Epithelial cell of esophagus (primary cell): ENCODE measurements around the gene PLXDC1.
"Not testable (repeated sequence)": the region's sequence is repeated elsewhere in the genome, so short reads cannot be mapped to it uniquely, and the experiment has no call there.

Source experiments
- DNase-seq: peaks from one replicate; pipeline ENCODE4 v3.0.0; 2010; ENCODE audit warnings: low read depth
- H3K4me3 ChIP-seq: 2 replicates; pipeline ENCODE4 v1.5.1; 2011; ENCODE audit warnings: mild to moderate bottlenecking, low read length, control low read depth
- CTCF ChIP-seq: IDR thresholded peaks from 2 replicates; pipeline ENCODE4 v1.5.1; 2011; ENCODE audit warnings: low read depth, mild to moderate bottlenecking, low read length, control low read depth, inconsistent platforms; ENCODE audit not compliant: insufficient read depth; ENCODE audit errors: missing control alignments

PLXDC1 gene

GRCh38 chr17:39173080-39173479, 21.6 kb upstream of the PLXDC1 start:
- H3K4me3 ChIP-seq: no peak overlapping the region
- no peak for DNase-seq
- TF ChIP-seq CTCF: no peak

GRCh38 chr17:39171933-39172332, 20.5 kb upstream of the PLXDC1 start:
- TF ChIP-seq CTCF: no peak
- H3K4me3 ChIP-seq: no peak overlapping the region

GRCh38 chr17:39170558-39170957, 19.1 kb upstream of the PLXDC1 start:
- no peak for TF ChIP-seq CTCF

More at GRCh38 chr17:39171933-39172332, 20.5 kb upstream of the PLXDC1 start:
- no peak for DNase-seq

GRCh38 chr17:39170109-39170508, 18.7 kb upstream of the PLXDC1 start:
- TF ChIP-seq CTCF: no peak
- no peak overlapping the region for H3K4me3 ChIP-seq
- DNase-seq: no peak

More at GRCh38 chr17:39170558-39170957, 19.1 kb upstream of the PLXDC1 start:
- no peak overlapping the region for H3K4me3 ChIP-seq
- no peak for DNase-seq

- no peak overlapping the region for H3K4me3 ChIP-seq
- TF ChIP-seq CTCF: no peak
- no peak for DNase-seq
Measured at GRCh38 chr17:39169518-39169917, 18.1 kb upstream of the PLXDC1 start.

GRCh38 chr17:39169101-39169500, 17.7 kb upstream of the PLXDC1 start:
- no peak for TF ChIP-seq CTCF
- H3K4me3 ChIP-seq: no peak overlapping the region
- DNase-seq: no peak

- not testable (repeated sequence) for DNase-seq, H3K4me3 ChIP-seq
Measured at GRCh38 chr17:39168503-39168902, 17.1 kb upstream of the PLXDC1 start.
